ENCODE data around the gene CORO2B. TPM values are rescaled to one million over a fixed set of nuclear protein-coding genes. Genes with fewer than 3 reads are reported as not detected.

CORO2B gene
- total and polyA plus RNA-seq, 9 of the 15 experiments (the other 6 are each of a cell fraction or from before 2014, with no cell fraction given), result not detected

GRCh38 chr15:68582864-68583263, 4.1 kb downstream of the CORO2B start:
- ATAC-seq, result no peak
- intact Hi-C loops (cut with micrococcal nuclease), result no loop called here
- DNase-seq (ENCODE audit: extremely low read depth in 1 of 4, low spot score in 3 of 4), result no peak
- in situ Hi-C loops (cut with MboI), result no loop called here
- H4K20me1 ChIP-seq (replicated peaks; ENCODE audit: control insufficient read depth, insufficient read depth, low read length), result peaks cover 10% of the 10 kb centered on the region; the same call in 1 of the 2 replicates
- BruUV-seq (replicated peaks), result no TSS peak
- ChIA-PET POLR2A (interaction anchor here (0.9 to 1.2 kb wide), 2 partner anchors 10 to 13 kb away, joined by 3 read pairs; no protein-coding TSS in a partner anchor), CTCF (ENCODE audit: low intra/inter-chr PET ratio) (no interaction called here)
- TF ChIP-seq CREB5 (CRISPR knock-in tag; IDR thresholded peaks at IDR 0.05) (no peak), SIX5 (IDR thresholded peaks at IDR 0.05; ENCODE audit: borderline replicate concordance in 1 of 2, insufficient read depth in 1 of 2, low read depth in 1 of 2, low read length in 2 of 2) (no peak), ARNT (IDR thresholded peaks at IDR 0.05) (no peak), GABPB2 (CRISPR knock-in tag; conservative IDR thresholded peaks at IDR 0.05) (no peak), PATZ1 (CRISPR knock-in tag; IDR thresholded peaks at IDR 0.05; ENCODE audit: borderline replicate concordance) (no peak), PHB2 (IDR thresholded peaks at IDR 0.05; ENCODE audit: low read depth) (no peak), NCOR1 (IDR thresholded peaks at IDR 0.05) (no peak), ZNF143 (CRISPR knock-in tag; IDR thresholded peaks at IDR 0.05) (no peak)
- H3K4me2 ChIP-seq (ENCODE audit: insufficient read depth, low read length), result no peak overlapping the region
- no peaks in the 10 kb centered on the region; a peak in 2 of 5 replicates for H3K4me1 ChIP-seq (replicated peaks in 1 of 2; ENCODE audit: control insufficient read depth in 2 of 2, insufficient read depth in 2 of 2, low read length in 2 of 2)
- H3K9me3 ChIP-seq (replicated peaks; ENCODE audit: control insufficient read depth, insufficient read depth, low read depth, low read length), result no peaks in the 10 kb centered on the region
- no peak overlapping the region for H3K4me3 ChIP-seq
- H3K36me3 ChIP-seq (ENCODE audit: control insufficient read depth, insufficient read depth, low read length), result no peaks in the 10 kb centered on the region
- WGBS (ENCODE audit: insufficient coverage, low coverage, missing lambda C conversion rate), result 0% methylated on average over 3 of the region's 3 CpGs
- H3K27ac ChIP-seq (ENCODE audit: extremely low read depth, low read depth, low read length), result no peak overlapping the region
- H2AFZ ChIP-seq (ENCODE audit: low read depth, low read length), result no peak overlapping the region
- no peak for FAIRE-seq
- H3K9ac ChIP-seq (ENCODE audit: insufficient read depth in 1 of 2, low read depth in 2 of 2, low read length in 2 of 2), result no peak overlapping the region
- peaks cover 14 to 75% of the 10 kb centered on the region in 2 experiments; a peak in 3 of 5 replicates for H3K27me3 ChIP-seq (ENCODE audit: control insufficient read depth in 2 of 2, insufficient read depth in 2 of 2, low read length in 2 of 2)
- H3K79me2 ChIP-seq (ENCODE audit: control insufficient read depth, insufficient read depth, low read length), result no peaks in the 10 kb centered on the region
- H3K9me1 ChIP-seq (ENCODE audit: control insufficient read depth, insufficient read depth, low read length), result no peaks in the 10 kb centered on the region

All from K562 (cell line).